SU-DHL-6 (cell line): ENCODE measurements around the gene RARB.

Source experiments
- H2AFZ ChIP-seq: fragments of 200-600 bp; sonication (generic); 2 replicates; pipeline ENCODE4 v1.6.1; 2014; ENCODE audit warnings: low read depth, mild to moderate bottlenecking, moderate library complexity, mixed read lengths, antibody characterized with exemption, low read length; ENCODE audit not compliant: severe bottlenecking
- H3F3A ChIP-seq: fragments of 200-600 bp; shearing (Covaris generic); 2 replicates; pipeline ENCODE4 v1.6.0; 2016; ENCODE audit warnings: antibody characterized with exemption, mild to moderate bottlenecking; ENCODE audit not compliant: insufficient read depth
- H3K27ac ChIP-seq: fragments of 200-600 bp; sonication (generic); 2 replicates; pipeline ENCODE4 v1.5.1; 2016; ENCODE audit warnings: low read depth, mild to moderate bottlenecking, low read length, moderate library complexity, mixed read lengths
- H3K27me3 ChIP-seq: fragments of 200-600 bp; sonication (generic), shearing (Covaris generic); 2 replicates; pipeline ENCODE4 v1.6.0; 2014; ENCODE audit warnings: mild to moderate bottlenecking, low read length
- H3K36me3 ChIP-seq: fragments of 200-600 bp; sonication (generic); 2 replicates; pipeline ENCODE4 v1.6.1; 2014; ENCODE audit warnings: mild to moderate bottlenecking, low read length, mixed read lengths
- H3K4me2 ChIP-seq: fragments of 300-600, 200-600 bp; shearing (Covaris generic), sonication (generic); 2 replicates; pipeline ENCODE4 v1.6.0; 2014; ENCODE audit warnings: low read length, low read depth, mild to moderate bottlenecking; ENCODE audit not compliant: poor library complexity, severe bottlenecking
- H3K4me3 ChIP-seq: fragments of 200-600 bp; sonication (generic); 2 replicates; pipeline ENCODE4 v1.5.1; 2014; ENCODE audit warnings: antibody characterized with exemption, low read length, mild to moderate bottlenecking, mixed read lengths; ENCODE audit not compliant: insufficient read depth, poor library complexity, severe bottlenecking
- H3K79me2 ChIP-seq: fragments of 200-600 bp; sonication (generic); 2 replicates; pipeline ENCODE4 v1.6.1; 2014; ENCODE audit warnings: mild to moderate bottlenecking, low read length, moderate library complexity; ENCODE audit not compliant: insufficient read depth
- H3K9ac ChIP-seq: fragments of 200-600 bp; sonication (generic); 2 replicates; pipeline ENCODE4 v1.7.0; 2014; ENCODE audit warnings: mild to moderate bottlenecking, low read length
- H3K9me2 ChIP-seq: fragments of 200-600 bp; sonication (generic); replicated peaks from 2 replicates; pipeline ENCODE4 v1.6.1; 2014; ENCODE audit warnings: low read length; ENCODE audit not compliant: insufficient read depth
- H3K9me3 ChIP-seq: fragments of 200-600 bp; sonication (generic); 2 replicates; pipeline ENCODE4 v1.6.1; 2014; ENCODE audit warnings: low read length, mixed read lengths; ENCODE audit not compliant: insufficient read depth
- H4K20me1 ChIP-seq: fragments of 200-600 bp; sonication (generic); 2 replicates; pipeline ENCODE4 v1.6.1; 2014; ENCODE audit warnings: low read depth, mild to moderate bottlenecking, antibody characterized with exemption, low read length, moderate library complexity, mixed read lengths
- EZH2phosphoT487 ChIP-seq: fragments of 200-600 bp; sonication (generic), shearing (Covaris generic); conservative IDR thresholded peaks from 2 replicates; pipeline ENCODE4 v1.6.1; 2018; ENCODE audit warnings: mild to moderate bottlenecking, antibody characterized with exemption, low read length, moderate library complexity, mixed read lengths
- TF ChIP-seq, protein P1 (sequence below): fragments of 200-600 bp; sonication (generic); IDR thresholded peaks from one replicate; pipeline ENCODE4 v1.5.1; 2017; ENCODE audit warnings: antibody characterized with exemption, mild to moderate bottlenecking, low read length, moderate library complexity; ENCODE audit not compliant: insufficient read depth, poor library complexity, severe bottlenecking

Gene RARB

GRCh38 chr3:25493786-25494185 is 65.7 kb downstream of the RARB start:
- Histone ChIP-seq H3K4me3 (no peak overlapping the region), H3K9me2 (no peaks in the 10 kb centered on the region), H4K20me1 (no peaks in the 10 kb centered on the region), H3K79me2 (no peaks in the 10 kb centered on the region), H3K9ac (no peak overlapping the region), H3K27me3 (no peaks in the 10 kb centered on the region), H3K36me3 (no peaks in the 10 kb centered on the region), H3F3A (no peaks in the 10 kb centered on the region), H3K4me2 (no peak overlapping the region), H3K9me3 (no peaks in the 10 kb centered on the region), H3K27ac (no peak overlapping the region), H2AFZ (no peak overlapping the region)
- TF ChIP-seq, protein P1, sequence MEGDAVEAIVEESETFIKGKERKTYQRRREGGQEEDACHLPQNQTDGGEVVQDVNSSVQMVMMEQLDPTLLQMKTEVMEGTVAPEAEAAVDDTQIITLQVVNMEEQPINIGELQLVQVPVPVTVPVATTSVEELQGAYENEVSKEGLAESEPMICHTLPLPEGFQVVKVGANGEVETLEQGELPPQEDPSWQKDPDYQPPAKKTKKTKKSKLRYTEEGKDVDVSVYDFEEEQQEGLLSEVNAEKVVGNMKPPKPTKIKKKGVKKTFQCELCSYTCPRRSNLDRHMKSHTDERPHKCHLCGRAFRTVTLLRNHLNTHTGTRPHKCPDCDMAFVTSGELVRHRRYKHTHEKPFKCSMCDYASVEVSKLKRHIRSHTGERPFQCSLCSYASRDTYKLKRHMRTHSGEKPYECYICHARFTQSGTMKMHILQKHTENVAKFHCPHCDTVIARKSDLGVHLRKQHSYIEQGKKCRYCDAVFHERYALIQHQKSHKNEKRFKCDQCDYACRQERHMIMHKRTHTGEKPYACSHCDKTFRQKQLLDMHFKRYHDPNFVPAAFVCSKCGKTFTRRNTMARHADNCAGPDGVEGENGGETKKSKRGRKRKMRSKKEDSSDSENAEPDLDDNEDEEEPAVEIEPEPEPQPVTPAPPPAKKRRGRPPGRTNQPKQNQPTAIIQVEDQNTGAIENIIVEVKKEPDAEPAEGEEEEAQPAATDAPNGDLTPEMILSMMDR, result no peak
- no peak for TF ChIP-seq EZH2phosphoT487

- no peak overlapping the region for H3K4me2 ChIP-seq
- H3K27me3 ChIP-seq, result no peaks in the 10 kb centered on the region
- no peak overlapping the region for H3K4me3 ChIP-seq
- no peaks in the 10 kb centered on the region for H3K79me2 ChIP-seq
- no peaks in the 10 kb centered on the region for H3F3A ChIP-seq
- H3K9me2 ChIP-seq, result no peaks in the 10 kb centered on the region
- H3K9ac ChIP-seq, result no peak overlapping the region
- H2AFZ ChIP-seq, result no peak overlapping the region
- no peak overlapping the region for H3K27ac ChIP-seq
- H3K36me3 ChIP-seq, result no peaks in the 10 kb centered on the region
- H4K20me1 ChIP-seq, result no peaks in the 10 kb centered on the region
- TF ChIP-seq, protein P1, result no peak
- no peak for TF ChIP-seq EZH2phosphoT487
- H3K9me3 ChIP-seq, result no peaks in the 10 kb centered on the region
Measured at GRCh38 chr3:25495304-25495703, 67.2 kb downstream of the RARB start.

GRCh38 chr3:25495726-25496253 is 67.7 kb downstream of the RARB start:
- no peak overlapping the region for H3K27ac ChIP-seq
- H2AFZ ChIP-seq, result no peak overlapping the region
- H3K9me3 ChIP-seq, result no peaks in the 10 kb centered on the region
- no peaks in the 10 kb centered on the region for H3K9me2 ChIP-seq
- no peaks in the 10 kb centered on the region for H3K36me3 ChIP-seq
- no peaks in the 10 kb centered on the region for H3K27me3 ChIP-seq
- no peak overlapping the region for H3K4me3 ChIP-seq
- no peaks in the 10 kb centered on the region for H3F3A ChIP-seq
- H4K20me1 ChIP-seq, result no peaks in the 10 kb centered on the region
- H3K9ac ChIP-seq, result no peak overlapping the region
- no peak overlapping the region for H3K4me2 ChIP-seq
- TF ChIP-seq, protein P1, result no peak
- no peak for TF ChIP-seq EZH2phosphoT487
- H3K79me2 ChIP-seq, result no peaks in the 10 kb centered on the region
